ENCODE data around the gene TUBA4A. TPM values are rescaled to one million over a fixed set of nuclear protein-coding genes. Genes with fewer than 3 reads are reported as not detected.

The TUBA4A gene
- total and polyA plus RNA-seq, 10 of the 15 experiments (the other 5 are each of a cell fraction or from before 2014, with no cell fraction given) = 58.2 to 325 (median 134) TPM

DNA sequence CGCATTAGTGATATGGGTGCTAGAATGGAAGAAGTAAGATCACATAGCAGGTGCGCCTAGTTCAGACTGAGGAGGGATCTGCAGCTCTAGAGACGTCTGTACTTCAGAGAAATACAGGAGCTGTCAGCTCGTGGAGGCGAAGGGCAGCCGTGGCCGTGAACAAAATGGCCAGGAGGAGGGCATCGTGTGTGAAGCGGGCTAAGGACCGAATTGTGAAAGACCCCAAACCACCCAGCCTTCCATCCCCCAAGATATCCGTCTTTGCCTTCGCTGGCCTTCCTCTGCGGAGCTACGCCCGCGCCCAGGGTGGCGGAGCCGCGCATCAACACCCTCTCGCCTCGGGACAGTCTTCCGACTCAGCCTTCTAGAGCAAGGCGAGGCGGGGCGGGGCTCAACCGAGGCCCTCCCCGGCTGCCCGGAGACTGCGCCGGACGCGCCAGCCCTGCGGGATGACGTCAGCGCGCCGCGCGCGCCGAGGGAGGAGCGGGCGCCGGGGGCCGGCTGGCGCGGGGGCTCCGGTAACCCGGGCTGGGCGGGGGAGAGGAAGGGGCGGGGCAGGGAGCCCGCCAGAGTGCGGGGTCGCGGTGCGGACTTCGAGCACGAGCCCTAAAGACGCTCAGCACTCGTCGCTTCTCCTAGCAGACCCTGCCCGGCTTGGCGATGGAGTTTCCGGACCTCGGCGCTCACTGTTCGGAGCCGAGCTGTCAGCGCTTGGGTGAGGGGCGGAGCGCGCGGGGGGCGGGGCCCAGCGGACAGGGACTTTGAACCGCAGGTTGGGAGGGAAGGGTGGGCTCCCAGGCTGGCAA lies 47.2 kb downstream of the TUBA4A start, which contains the start of gene ZFAND2B (continued):
- TF ChIP-seq BCLAF1 (IDR thresholded peaks at IDR 0.05) (no peak), EGR1 (IDR thresholded peaks at IDR 0.05; ENCODE audit: borderline replicate concordance in 1 of 2, low read depth in 2 of 2, low read length in 2 of 2) (peak; percentile 42 to 84; a peak in 2 of 3 replicates), SP1 (IDR thresholded peaks at IDR 0.05; ENCODE audit: low read depth, low read length) (no peak), RFX5 (IDR thresholded peaks at IDR 0.05; ENCODE audit: low read depth, low read length) (no peak), POU2F2 (IDR thresholded peaks at IDR 0.05; ENCODE audit: borderline replicate concordance, low read depth, low read length) (no peak; the same call in 2 of the 3 replicates), DPF2 (IDR thresholded peaks at IDR 0.05) (peak; percentile 65; the same call in 1 of the 2 replicates), BMI1 (IDR thresholded peaks at IDR 0.05; ENCODE audit: borderline replicate concordance) (no peak), TCF7 (IDR thresholded peaks at IDR 0.05; ENCODE audit: borderline replicate concordance) (no peak), EZH2 (IDR thresholded peaks at IDR 0.05; ENCODE audit: borderline replicate concordance, control insufficient read depth, low read depth, low read length) (no peak)
- TF ChIP-seq, protein P1, sequence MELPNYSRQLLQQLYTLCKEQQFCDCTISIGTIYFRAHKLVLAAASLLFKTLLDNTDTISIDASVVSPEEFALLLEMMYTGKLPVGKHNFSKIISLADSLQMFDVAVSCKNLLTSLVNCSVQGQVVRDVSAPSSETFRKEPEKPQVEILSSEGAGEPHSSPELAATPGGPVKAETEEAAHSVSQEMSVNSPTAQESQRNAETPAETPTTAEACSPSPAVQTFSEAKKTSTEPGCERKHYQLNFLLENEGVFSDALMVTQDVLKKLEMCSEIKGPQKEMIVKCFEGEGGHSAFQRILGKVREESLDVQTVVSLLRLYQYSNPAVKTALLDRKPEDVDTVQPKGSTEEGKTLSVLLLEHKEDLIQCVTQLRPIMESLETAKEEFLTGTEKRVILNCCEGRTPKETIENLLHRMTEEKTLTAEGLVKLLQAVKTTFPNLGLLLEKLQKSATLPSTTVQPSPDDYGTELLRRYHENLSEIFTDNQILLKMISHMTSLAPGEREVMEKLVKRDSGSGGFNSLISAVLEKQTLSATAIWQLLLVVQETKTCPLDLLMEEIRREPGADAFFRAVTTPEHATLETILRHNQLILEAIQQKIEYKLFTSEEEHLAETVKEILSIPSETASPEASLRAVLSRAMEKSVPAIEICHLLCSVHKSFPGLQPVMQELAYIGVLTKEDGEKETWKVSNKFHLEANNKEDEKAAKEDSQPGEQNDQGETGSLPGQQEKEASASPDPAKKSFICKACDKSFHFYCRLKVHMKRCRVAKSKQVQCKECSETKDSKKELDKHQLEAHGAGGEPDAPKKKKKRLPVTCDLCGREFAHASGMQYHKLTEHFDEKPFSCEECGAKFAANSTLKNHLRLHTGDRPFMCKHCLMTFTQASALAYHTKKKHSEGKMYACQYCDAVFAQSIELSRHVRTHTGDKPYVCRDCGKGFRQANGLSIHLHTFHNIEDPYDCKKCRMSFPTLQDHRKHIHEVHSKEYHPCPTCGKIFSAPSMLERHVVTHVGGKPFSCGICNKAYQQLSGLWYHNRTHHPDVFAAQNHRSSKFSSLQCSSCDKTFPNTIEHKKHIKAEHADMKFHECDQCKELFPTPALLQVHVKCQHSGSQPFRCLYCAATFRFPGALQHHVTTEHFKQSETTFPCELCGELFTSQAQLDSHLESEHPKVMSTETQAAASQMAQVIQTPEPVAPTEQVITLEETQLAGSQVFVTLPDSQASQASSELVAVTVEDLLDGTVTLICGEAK (IDR thresholded peaks at IDR 0.05; ENCODE audit: borderline replicate concordance) = peak; percentile 29; the same call in 1 of the 2 replicates
- TF ChIP-seq, protein P2, sequence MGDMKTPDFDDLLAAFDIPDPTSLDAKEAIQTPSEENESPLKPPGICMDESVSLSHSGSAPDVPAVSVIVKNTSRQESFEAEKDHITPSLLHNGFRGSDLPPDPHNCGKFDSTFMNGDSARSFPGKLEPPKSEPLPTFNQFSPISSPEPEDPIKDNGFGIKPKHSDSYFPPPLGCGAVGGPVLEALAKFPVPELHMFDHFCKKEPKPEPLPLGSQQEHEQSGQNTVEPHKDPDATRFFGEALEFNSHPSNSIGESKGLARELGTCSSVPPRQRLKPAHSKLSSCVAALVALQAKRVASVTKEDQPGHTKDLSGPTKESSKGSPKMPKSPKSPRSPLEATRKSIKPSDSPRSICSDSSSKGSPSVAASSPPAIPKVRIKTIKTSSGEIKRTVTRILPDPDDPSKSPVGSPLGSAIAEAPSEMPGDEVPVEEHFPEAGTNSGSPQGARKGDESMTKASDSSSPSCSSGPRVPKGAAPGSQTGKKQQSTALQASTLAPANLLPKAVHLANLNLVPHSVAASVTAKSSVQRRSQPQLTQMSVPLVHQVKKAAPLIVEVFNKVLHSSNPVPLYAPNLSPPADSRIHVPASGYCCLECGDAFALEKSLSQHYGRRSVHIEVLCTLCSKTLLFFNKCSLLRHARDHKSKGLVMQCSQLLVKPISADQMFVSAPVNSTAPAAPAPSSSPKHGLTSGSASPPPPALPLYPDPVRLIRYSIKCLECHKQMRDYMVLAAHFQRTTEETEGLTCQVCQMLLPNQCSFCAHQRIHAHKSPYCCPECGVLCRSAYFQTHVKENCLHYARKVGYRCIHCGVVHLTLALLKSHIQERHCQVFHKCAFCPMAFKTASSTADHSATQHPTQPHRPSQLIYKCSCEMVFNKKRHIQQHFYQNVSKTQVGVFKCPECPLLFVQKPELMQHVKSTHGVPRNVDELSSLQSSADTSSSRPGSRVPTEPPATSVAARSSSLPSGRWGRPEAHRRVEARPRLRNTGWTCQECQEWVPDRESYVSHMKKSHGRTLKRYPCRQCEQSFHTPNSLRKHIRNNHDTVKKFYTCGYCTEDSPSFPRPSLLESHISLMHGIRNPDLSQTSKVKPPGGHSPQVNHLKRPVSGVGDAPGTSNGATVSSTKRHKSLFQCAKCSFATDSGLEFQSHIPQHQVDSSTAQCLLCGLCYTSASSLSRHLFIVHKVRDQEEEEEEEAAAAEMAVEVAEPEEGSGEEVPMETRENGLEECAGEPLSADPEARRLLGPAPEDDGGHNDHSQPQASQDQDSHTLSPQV (IDR thresholded peaks at IDR 0.05) = 0 out of 2 replicates have a peak, but pooled peaks have one; percentile 22
- TF ChIP-seq, protein P3, sequence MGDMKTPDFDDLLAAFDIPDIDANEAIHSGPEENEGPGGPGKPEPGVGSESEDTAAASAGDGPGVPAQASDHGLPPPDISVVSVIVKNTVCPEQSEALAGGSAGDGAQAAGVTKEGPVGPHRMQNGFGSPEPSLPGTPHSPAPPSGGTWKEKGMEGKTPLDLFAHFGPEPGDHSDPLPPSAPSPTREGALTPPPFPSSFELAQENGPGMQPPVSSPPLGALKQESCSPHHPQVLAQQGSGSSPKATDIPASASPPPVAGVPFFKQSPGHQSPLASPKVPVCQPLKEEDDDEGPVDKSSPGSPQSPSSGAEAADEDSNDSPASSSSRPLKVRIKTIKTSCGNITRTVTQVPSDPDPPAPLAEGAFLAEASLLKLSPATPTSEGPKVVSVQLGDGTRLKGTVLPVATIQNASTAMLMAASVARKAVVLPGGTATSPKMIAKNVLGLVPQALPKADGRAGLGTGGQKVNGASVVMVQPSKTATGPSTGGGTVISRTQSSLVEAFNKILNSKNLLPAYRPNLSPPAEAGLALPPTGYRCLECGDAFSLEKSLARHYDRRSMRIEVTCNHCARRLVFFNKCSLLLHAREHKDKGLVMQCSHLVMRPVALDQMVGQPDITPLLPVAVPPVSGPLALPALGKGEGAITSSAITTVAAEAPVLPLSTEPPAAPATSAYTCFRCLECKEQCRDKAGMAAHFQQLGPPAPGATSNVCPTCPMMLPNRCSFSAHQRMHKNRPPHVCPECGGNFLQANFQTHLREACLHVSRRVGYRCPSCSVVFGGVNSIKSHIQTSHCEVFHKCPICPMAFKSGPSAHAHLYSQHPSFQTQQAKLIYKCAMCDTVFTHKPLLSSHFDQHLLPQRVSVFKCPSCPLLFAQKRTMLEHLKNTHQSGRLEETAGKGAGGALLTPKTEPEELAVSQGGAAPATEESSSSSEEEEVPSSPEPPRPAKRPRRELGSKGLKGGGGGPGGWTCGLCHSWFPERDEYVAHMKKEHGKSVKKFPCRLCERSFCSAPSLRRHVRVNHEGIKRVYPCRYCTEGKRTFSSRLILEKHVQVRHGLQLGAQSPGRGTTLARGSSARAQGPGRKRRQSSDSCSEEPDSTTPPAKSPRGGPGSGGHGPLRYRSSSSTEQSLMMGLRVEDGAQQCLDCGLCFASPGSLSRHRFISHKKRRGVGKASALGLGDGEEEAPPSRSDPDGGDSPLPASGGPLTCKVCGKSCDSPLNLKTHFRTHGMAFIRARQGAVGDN (IDR thresholded peaks at IDR 0.05) = no peak; the same call in none of the 2 replicates

Data from GM12878 (cell line).